GM21723 (cell line): ENCODE data around the gene MRO.
"Not testable (repeated sequence)": the region's sequence is repeated elsewhere in the genome, so short reads cannot be mapped to it uniquely, and the experiment has no call there.

ENCODE experiments used
- ATAC-seq: cut with Tn5 transposase; IDR thresholded peaks from one replicate; pipeline ENCODE4 v1.9.1; 2021; ENCODE audit warnings: mild to moderate bottlenecking, moderate library complexity; ENCODE audit not compliant: unreplicated experiment

MRO gene

DNA sequence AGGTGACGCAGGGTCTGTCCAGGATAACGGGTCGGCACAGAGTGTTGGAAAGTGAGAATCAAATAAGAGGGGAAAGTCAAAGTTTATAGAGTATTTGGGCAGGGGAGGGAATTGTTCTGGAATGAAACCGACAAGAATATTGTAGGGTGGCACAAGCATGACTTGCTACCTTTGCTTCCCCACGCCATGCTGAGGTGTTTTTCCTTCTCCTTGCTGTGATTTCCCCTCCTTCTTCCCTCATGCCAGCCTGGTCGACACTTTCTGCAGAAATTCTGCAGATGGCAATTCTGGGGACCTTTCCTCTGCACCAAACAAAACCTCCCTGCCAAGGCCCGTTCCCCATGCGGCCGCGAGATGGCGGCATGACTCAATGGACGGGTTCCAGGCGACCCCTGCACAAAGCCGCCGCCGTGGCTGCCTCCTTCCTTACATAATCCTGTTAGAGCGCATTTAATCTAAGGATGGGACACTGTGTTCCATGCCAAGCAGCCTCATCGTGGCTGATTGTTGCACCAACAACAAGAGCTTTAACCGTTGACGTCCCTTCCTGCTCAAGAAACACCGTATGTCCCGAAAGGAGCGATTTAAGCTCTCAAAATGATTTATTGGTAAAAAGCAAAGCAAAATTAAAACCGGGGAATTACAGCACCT is at the start of gene MRO:
MRO (minus strand) TSS at position 289 of the 651 bp plus-strand sequence. CDS start 10,616 bp downstream, outside the sequence.
- ATAC-seq: peak; percentile 93

GRCh38 chr18:50869150-50869549 is 49.3 kb upstream of the MRO start:
- no peak for ATAC-seq

DNA sequence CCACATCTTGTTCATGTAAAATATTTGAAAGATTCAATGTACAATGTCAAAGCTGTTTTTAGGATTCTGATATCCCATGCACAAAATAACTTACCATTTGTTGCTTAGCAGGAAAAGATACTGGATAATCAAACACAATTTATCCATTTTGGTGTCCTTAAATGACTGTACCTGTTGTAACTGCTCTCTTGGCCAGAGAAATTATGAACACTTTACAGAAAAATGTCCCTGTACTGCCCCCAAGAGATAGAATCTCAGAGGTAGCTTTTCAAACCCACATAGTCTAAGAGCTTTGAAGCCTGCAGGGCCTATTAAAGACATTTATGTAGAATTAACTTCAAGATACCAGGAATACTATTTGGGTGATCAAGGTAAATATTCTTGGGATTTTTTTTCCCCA is 46.9 kb upstream of the MRO start:
- ATAC-seq: no peak

- ATAC-seq: no peak
Measured at GRCh38 chr18:50863840-50864375, 44.1 kb upstream of the MRO start.

DNA sequence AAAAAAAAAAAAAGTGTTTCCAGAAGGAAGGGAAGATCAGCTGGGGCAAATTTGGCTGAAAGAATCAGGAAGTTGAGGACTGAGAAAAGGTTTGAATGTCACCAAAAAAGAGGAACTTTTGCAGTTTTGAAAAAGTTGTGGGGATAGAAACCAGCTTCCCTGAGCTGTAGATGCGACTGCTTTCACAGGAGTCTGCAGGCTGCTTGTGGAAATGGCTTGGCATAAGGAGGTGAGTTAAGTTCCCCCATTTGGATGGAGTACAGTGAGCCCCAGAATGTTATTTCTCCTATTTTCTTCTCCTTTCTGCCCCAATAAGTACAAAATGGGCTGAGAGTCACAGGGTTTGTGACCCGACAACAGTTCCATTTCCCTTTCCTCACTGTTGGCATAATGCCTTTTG is 42.6 kb upstream of the MRO start:
- ATAC-seq: no peak

GRCh38 chr18:50861617-50862016 is 41.8 kb upstream of the MRO start:
- ATAC-seq: no peak

DNA sequence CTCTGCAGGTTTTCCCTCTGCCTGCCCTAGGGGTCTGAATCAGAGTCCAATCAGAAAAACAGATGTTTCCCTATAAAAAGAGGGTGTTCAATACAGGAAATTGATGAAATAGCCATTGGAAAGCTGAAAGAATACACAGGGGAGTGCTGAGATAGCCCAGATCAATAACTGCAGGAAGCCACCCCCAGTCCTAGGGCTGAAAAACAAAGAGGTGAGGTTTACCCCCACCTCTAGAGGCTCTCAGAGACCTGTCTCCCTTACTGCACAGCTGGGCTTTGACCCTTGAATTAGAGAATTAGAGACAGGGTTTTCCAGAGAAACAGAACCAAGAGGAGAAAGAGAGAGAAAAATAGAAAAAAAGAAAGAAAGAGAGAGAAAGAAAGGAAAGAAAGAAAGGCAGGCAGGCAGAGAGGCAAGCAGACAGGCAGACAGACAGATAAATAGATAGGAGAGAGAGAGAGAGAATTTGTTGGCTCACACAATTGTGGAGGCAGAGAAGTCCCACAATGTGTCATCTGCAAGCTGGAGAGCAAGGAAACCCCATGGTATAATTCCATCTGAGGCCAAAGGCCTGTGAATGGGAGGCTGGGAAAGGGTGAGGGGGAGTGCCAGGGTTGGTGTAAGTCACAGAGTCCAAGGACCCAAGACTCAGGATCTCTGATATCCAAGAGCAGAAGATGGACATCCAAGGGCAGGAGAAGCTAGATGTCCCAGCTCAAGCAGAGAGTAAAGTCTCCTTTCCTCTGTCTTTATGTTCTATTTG is 40.2 kb upstream of the MRO start:
- no peak for ATAC-seq

- ATAC-seq: no peak
Measured at GRCh38 chr18:50857694-50858093, 37.9 kb upstream of the MRO start.

GRCh38 chr18:50857166-50857565 is 37.4 kb upstream of the MRO start:
- not testable (repeated sequence) for ATAC-seq

- no peak for ATAC-seq
Measured at GRCh38 chr18:50855976-50856757, 36.4 kb upstream of the MRO start.

- no peak for ATAC-seq
Measured at GRCh38 chr18:50853863-50854271, 34.1 kb upstream of the MRO start.

- ATAC-seq: no peak
Measured at GRCh38 chr18:50850307-50851065, 30.7 kb upstream of the MRO start.

- no peak for ATAC-seq
Measured at GRCh38 chr18:50849419-50849821, 29.6 kb upstream of the MRO start.

DNA sequence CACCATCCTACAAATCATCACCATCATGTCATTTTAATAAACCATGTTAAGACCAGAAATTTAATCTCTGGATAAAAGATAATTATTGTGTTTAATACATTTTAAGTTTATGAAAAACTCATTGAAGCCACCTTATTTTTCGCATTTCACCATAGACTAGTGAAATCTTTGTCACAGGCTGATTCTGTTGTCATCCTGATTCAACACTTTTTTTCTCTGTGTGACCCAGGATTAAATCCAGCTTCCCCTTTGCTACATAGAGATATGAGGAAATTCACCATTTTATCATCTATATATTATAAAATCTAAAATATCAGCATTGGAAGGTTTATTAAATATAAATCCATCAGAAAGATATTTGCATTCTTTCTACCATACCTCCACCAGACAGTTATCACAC is 29.2 kb upstream of the MRO start:
- no peak for ATAC-seq

DNA sequence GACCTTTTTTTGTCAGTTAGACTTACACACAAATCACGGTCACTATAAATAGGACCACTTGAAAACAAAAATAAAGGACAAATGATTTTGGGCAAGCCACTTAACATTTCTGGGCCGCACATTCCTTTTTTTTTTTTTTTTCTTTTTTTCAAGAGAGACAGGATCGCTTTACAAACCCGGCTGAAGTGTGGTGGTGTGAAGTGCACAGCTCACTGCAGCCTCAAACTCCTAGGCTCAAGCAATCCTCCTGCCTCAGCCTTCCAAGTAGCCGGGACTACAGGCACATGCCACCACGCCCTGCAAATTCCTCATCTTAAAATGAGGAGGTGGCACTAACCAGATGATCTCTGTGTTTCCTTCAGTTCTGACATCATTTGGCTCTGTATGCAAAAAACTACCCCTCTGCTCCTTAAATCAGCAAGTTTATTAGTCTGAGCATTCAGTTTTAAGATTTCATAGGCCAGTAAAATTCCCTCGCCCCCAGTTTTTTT is 28.3 kb upstream of the MRO start:
- ATAC-seq: no peak

DNA sequence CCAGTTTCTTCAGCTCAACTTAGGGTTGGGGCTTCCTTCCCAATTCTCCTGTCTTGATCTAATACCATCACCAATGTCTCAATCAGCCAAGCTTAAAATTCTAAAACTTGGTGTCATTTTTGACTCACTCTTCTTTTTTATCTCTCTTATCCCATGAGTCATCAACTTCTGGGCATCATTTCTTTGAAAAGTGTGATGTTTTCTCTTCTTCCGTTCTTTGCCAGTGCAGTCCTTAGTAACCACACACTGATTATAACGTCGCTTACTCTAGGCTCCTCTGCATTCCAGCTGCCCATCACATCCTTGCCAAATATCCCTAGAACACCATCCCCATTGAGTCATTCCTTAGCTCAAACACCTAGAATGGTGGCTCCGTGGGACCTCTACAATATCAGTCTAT is 27.4 kb upstream of the MRO start:
- no peak for ATAC-seq

- ATAC-seq: no peak
Measured at GRCh38 chr18:50844960-50845359, 25.1 kb upstream of the MRO start.

DNA sequence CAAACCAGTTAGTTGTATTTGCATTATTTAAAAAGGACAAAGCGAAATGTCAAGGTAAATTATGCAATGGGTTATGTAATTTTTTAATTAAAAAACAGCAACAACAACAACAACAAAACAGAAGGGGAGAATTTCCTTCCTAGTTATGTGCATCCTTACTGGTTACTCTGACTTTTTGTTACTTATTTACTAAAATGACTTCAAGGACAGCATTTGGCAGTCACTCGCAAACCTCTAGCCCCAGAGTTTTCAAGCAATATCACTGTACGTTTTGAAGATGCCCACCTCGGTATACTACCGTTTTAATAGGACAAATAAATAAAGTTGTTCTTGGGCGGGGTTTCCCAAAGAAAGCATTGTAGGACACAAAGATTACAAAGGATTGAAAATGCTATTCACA is 24.7 kb upstream of the MRO start:
- ATAC-seq: no peak

DNA sequence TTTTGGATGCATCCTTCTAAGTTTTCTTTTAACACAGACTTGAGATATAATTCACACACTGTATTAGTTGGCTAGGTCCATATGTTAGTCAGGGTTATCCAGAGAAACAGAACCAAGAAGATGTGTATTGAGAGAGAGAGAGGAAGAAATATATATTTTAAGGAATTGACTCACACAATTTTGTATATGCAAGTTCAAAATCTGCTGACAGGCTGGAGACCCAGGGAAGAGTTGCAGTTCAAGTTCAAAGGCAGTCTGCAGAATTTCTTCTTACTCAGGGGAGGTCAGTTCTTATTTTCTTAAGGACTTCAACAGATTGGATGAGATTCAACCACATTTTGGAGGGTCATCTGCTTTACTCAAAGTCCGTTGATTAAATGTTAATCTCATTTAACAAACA is 23.0 kb upstream of the MRO start:
- ATAC-seq: no peak

DNA sequence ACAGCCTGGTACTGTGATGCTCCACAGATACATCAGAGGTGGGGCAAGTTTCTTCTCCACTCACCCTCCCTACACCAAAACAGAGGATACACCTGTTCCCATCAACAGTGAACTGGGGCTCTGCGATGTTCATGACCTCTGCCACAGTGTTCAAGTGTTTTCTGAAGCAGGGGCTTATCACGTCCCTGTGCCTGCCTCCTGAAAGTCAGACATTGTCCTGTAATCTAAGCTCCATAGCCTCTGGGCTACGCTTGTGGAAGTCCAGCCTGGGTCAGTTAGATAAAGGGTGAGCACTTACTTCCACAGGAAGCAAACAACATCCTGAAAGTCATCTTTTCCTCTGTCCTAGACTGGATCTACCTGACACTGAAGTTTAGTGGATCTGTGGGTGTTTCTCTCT is 20.2 kb upstream of the MRO start:
- no peak for ATAC-seq

DNA sequence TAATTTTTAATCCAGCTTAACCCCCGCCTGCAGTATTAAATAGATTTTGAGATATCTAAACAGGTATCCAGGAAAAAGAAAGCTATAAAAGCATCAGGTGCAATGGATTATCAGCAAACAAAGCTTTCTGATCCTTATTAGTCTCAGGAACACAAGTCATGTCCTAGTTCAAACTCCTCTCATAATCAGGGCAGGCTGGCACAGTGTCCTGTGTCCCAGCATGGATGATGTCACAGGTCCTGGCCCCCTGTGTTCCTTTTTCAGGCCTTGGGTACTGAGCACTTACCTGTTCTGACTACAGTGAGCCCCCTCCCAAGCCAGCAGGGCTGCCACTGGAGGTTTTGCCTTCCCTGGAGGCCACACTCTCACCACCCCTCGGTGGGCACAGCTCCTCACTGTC is 19.5 kb upstream of the MRO start:
- no peak for ATAC-seq
